ENCODE data around the gene B3GNT3. TPM values are rescaled to one million over a fixed set of nuclear protein-coding genes. Genes with fewer than 3 reads are reported as not detected.

B3GNT3 gene, protein sequence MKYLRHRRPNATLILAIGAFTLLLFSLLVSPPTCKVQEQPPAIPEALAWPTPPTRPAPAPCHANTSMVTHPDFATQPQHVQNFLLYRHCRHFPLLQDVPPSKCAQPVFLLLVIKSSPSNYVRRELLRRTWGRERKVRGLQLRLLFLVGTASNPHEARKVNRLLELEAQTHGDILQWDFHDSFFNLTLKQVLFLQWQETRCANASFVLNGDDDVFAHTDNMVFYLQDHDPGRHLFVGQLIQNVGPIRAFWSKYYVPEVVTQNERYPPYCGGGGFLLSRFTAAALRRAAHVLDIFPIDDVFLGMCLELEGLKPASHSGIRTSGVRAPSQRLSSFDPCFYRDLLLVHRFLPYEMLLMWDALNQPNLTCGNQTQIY
- 4.8 to 6.2 TPM (median 6.1 TPM) in 5 replicates for total RNA-seq (2022; extraction: Qiagen RNA extraction; ENCODE audit: low read depth)

GRCh38 chr19:17794731-17795494, at the start of gene B3GNT3:
Gene B3GNT3 (plus strand): TSS chr19:17795138. CDS start chr19:17807808, 12,670 bp downstream.

DNA sequence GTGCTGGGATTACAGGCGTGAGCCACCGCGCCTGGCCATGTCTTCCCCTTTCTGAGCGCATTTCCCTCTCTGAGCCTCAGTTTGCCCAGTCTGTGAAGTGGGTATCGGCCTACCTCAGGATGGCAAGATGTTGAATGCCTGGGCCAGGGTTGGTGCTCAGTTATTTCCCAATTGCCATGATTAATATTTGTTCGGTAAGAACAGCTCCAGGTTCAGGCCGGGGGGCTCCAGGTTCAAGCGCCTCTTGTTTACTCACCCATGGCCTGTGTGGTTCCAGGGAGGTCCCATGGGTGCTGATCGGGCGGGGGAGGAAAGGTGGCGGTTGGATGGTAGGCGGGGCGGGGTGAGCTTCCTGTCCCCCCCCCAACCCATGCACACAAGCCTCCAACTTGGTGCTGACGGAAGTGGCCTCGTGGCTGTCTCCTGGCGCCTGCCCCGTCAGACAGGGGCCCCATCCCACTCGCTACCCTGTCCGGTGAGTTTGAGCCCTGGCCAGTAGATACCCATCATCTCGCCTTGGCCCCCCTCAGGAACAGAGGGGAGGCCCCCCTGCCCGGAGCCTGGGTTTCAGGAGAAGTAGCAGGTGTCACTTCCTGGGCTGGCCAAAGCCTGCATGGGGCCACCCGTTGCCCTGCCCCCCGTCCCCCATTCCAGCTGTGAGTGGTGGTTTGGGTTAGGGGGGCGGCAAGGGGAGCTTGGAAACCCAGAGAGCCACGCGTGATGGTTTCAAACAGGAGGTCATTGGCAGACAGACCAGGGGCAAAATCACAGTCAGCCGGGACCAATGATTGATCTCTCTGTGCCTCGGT, 43.6 kb upstream of the B3GNT3 start, which contains the start of gene FCHO1:
TSS of gene FCHO1 (plus strand) at position 375 of the 809 bp plus-strand sequence. CDS start 3,688 bp downstream, outside the sequence.

GRCh38 chr19:17821190-17821589, 26.3 kb downstream of the B3GNT3 start, which contains the start of gene INSL3:
Gene INSL3 (minus strand): TSS chr19:17821519. CDS start chr19:17821506, 13 bp downstream.

DNA sequence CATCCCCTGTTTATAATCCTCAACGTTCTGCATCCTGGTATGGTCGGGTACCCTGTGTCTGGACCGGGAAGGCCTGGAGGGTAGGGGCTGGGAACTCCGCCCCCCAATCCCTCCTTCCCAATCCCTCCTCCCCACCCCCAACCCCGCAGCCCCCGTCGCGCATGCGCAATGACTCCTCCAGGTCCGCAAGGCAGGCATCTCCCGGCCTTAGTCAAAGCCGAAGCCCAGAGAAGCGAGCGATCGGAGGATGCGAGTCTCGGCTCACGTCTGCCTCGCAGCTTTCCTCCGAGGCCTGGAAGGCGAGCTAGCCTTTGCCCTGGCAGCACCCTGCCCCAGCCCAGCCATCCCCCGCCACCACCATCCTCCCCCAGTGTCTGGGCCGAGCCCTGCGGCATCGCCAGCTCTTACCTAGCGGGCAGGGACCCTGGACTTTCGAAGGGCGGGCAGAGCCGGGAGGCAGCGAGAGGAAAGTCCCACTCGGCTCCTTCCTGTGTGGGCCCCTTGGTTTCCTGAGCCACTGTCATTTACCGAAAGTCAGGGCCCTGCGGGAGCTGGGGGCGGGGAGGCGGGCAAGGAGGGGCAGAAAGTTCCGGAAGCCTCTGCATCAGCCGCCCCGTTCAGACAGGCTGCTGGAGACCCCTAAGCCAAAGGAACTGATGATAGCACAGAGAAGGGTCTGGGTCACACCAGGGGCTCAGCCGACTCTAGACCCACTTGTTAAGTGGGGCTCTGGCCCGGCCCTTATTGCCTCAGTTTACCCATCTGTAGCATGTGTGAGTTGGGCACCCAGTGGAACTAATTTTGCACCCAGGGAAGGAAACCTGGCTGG, 52.8 kb downstream of the B3GNT3 start, which contains the start of gene JAK3:
TSS of gene JAK3 (minus strand) at position 445 of the 829 bp plus-strand sequence. CDS start 3,565 bp downstream, outside the sequence.

DNA sequence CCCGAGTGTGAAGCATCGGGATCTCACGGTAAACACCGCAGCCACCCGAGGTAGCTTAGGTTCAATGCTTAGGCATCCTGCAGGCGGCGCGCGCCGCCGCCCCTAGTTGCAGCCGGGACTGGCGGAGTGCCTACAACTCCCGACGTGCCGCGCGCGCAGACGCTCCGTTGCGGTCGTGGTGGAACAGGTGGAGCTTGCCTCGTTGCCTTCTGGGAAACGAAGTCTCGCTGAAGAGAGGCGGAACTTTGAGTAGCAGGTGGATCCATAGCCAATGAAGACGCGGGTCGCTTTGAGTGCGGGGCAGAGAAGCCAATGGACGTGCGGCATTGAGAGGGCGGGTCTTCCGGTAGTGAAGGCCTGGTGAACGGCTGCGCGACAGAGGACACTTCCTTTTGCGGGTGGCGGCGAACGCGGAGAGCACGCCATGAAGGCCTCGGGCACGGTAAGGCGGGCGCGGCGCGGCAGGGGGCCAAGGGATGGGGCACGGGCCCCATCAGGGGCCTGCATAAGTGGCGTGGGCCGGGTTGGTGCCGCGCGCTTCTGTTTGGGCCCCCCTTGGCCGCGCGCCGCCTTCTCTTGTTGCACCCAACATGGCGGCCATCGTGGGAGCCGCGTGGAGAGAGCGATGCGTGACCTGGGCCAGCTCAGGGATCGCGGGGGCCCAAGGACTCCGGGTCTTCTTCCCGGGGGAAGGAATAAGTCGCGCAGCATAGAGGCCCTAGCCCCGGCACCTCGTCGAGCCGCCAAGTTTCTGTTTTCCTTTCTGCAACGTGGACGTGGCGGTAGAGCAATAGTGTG, 64.8 kb downstream of the B3GNT3 start, which contains the start of gene RPL18A:
TSS of gene RPL18A (plus strand) at position 378 of the 798 bp plus-strand sequence. CDS start at position 425, 47 bp downstream.

Other genes with a start within 250 kb of the B3GNT3 start
- gene COLGALT1, start 239.5 kb upstream of the B3GNT3 start, total RNA-seq (2022; extraction: Qiagen RNA extraction; ENCODE audit: low read depth) = 54.8 to 75.2 TPM (median 71.8 TPM) in 5 replicates
- 1.4 to 1.9 TPM (median 1.7 TPM) in 5 replicates for gene UNC13A, start 106.8 kb upstream of the B3GNT3 start, total RNA-seq (2022; extraction: Qiagen RNA extraction; ENCODE audit: low read depth)
- 29.5 to 36.8 TPM (median 31.1 TPM) in 5 replicates for gene MAP1S, start 75.7 kb upstream of the B3GNT3 start, total RNA-seq (2022; extraction: Qiagen RNA extraction; ENCODE audit: low read depth)
- 18.0 to 19.7 TPM (median 19.0 TPM) in 5 replicates for gene FCHO1, start 43.7 kb upstream of the B3GNT3 start, total RNA-seq (2022; extraction: Qiagen RNA extraction; ENCODE audit: low read depth)
- 0.21 to 0.79 TPM (median 0.50 TPM) in 5 replicates for gene INSL3, start 26.4 kb downstream of the B3GNT3 start, total RNA-seq (2022; extraction: Qiagen RNA extraction; ENCODE audit: low read depth)
- 0.18 to 0.34 TPM (median 0.22 TPM) in 5 replicates for gene JAK3, start 52.8 kb downstream of the B3GNT3 start, total RNA-seq (2022; extraction: Qiagen RNA extraction; ENCODE audit: low read depth)
- 2,054 to 2,326 TPM (median 2,190 TPM) in 5 replicates for gene RPL18A, start 64.8 kb downstream of the B3GNT3 start, total RNA-seq (2022; extraction: Qiagen RNA extraction; ENCODE audit: low read depth)
- 0.11 to 0.35 TPM (median 0.15 TPM) in 5 replicates for gene SLC5A5, start 76.8 kb downstream of the B3GNT3 start, total RNA-seq (2022; extraction: Qiagen RNA extraction; ENCODE audit: low read depth)
- gene CCDC124, start 137.9 kb downstream of the B3GNT3 start, total RNA-seq (2022; extraction: Qiagen RNA extraction; ENCODE audit: low read depth) = 95.2 to 120 TPM (median 107 TPM) in 5 replicates
- gene KCNN1, start 172.0 kb downstream of the B3GNT3 start, total RNA-seq (2022; extraction: Qiagen RNA extraction; ENCODE audit: low read depth) = 0.51 to 1.0 TPM (median 0.71 TPM) in 5 replicates
- 30.2 to 40.9 TPM (median 37.0 TPM) in 5 replicates for gene ARRDC2, start 213.0 kb downstream of the B3GNT3 start, total RNA-seq (2022; extraction: Qiagen RNA extraction; ENCODE audit: low read depth)

All from A549 treated with GW870086 at 1 μM for 4 hours (cell line).